ENCODE results near the gene LAPTM5.

DNA sequence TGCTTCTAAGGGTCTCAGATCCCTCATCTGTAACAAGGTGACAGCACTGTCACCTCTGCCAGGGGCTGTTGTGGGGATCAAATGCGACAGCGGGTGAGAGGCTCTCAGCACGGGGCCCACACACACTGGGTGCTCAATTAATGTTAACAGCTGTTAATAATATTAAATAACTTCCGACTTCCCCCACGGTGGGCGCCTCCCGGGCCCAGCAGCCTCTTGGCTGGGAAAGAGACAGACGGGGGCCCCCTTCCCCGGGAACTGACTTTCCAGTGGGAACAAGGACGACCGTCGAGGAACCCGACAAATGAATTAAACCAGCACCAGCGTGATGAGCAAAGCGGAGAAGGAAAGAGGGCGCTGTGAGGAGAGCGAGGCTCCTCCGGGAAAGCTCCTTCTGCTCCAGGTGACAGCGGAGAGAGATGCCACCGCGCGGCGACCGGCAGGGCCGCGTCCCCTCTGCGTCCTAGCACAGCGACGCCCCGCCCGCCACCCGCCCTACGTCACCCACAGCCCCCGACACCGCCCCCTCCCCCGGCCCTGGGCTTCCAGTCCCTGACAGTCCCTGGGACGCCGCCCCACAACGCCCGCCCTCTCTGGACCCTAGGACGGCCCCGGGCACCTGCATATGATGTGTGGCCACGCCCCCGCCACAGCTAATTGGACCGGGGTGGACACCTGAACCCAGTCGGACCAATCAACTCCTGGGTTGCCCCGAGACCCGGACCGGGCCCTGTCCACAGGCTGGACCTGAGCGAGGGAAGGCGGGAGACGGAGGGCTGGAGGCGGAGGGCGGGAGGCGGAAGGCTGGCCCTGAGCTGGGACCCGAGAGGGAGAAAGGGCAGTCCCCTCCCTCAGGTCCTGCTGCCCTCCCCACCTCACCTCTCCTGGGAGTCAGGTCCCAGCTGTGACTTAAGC is 72.4 kb downstream of the LAPTM5 start:
- TF ChIP-seq, protein P1, sequence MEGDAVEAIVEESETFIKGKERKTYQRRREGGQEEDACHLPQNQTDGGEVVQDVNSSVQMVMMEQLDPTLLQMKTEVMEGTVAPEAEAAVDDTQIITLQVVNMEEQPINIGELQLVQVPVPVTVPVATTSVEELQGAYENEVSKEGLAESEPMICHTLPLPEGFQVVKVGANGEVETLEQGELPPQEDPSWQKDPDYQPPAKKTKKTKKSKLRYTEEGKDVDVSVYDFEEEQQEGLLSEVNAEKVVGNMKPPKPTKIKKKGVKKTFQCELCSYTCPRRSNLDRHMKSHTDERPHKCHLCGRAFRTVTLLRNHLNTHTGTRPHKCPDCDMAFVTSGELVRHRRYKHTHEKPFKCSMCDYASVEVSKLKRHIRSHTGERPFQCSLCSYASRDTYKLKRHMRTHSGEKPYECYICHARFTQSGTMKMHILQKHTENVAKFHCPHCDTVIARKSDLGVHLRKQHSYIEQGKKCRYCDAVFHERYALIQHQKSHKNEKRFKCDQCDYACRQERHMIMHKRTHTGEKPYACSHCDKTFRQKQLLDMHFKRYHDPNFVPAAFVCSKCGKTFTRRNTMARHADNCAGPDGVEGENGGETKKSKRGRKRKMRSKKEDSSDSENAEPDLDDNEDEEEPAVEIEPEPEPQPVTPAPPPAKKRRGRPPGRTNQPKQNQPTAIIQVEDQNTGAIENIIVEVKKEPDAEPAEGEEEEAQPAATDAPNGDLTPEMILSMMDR (IDR thresholded peaks at IDR 0.05): no peak
- TF ChIP-seq EZH2 (IDR thresholded peaks at IDR 0.05; ENCODE audit: borderline replicate concordance, insufficient read depth, low read depth, low read length, poor library complexity, severe bottlenecking): no peak

Measured in B cell (primary cell).